ENCODE results near the gene TBC1D4.
"Not testable (repeated sequence)": the region's sequence is repeated elsewhere in the genome, so short reads cannot be mapped to it uniquely, and the experiment has no call there.

TBC1D4 gene

DNA sequence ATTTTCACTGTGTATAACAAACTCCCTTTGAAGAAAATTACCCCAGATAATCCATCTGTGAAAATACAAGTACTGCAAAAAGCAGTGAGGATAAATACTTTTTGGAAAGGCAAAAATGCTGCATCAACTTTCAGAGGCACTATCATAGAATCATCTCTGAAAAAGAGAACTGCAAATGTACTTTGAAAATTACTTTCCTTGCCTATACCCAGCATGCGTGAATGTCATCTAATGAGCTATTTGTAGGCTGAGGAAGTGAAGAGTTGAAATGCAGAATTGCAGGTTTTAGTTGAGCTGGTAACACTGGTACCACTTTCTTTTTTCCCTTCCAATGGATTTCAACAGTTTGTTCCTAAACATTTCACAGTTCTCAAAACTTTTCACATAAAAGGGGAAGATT is 196.7 kb downstream of the TBC1D4 start:
- no peak overlapping the region for H3K14ac ChIP-seq (ENCODE audit: low read length in 2 of 2)
- H3K18ac ChIP-seq (ENCODE audit: low read depth in 1 of 2, low read length in 2 of 2), result no peak overlapping the region
- H3K23ac ChIP-seq (ENCODE audit: low read length in 2 of 2), result no peak overlapping the region
- WGBS, result 100% methylated on average over 1 of the region's 1 CpG
- no peak overlapping the region for H4K8ac ChIP-seq (ENCODE audit: low read length)
- no peak overlapping the region for H2BK15ac ChIP-seq (ENCODE audit: low read depth, poor library complexity, severe bottlenecking)
- no peak overlapping the region for H2BK5ac ChIP-seq (ENCODE audit: low read depth, low read length, poor library complexity, severe bottlenecking)
- H4K91ac ChIP-seq (ENCODE audit: low read length), result no peak overlapping the region
- no peak overlapping the region for H3K9ac ChIP-seq (ENCODE audit: low read length)
- H3K4ac ChIP-seq (ENCODE audit: low read depth in 1 of 2, low read length in 2 of 2), result no peak overlapping the region
- H2BK120ac ChIP-seq (ENCODE audit: low read depth, low read length), result no peak overlapping the region
- H3K27me3 ChIP-seq (ENCODE audit: control insufficient read depth in 1 of 2, insufficient read depth in 1 of 2, low read length in 2 of 2), result no peaks in the 10 kb centered on the region
- no peaks in the 10 kb centered on the region for H3K79me1 ChIP-seq (replicated peaks; ENCODE audit: low read length, poor library complexity, severe bottlenecking)
- H3K27ac ChIP-seq (ENCODE audit: low read length, poor library complexity, severe bottlenecking), result no peak overlapping the region
- no peak overlapping the region for H2AK5ac ChIP-seq (ENCODE audit: low read length, severe bottlenecking)
- H3K4me2 ChIP-seq (ENCODE audit: low read length, poor library complexity, severe bottlenecking), result no peak overlapping the region
- H2AFZ ChIP-seq (ENCODE audit: low read depth, low read length), result no peak overlapping the region
- H3K4me3 ChIP-seq (ENCODE audit: insufficient read depth in 1 of 2, low read depth in 1 of 2, low read length in 2 of 2), result no peak overlapping the region
- no peak for DNase-seq
- H3K9me3 ChIP-seq (ENCODE audit: control insufficient read depth, low read length), result peaks cover 9% of the 10 kb centered on the region
- no peaks in the 10 kb centered on the region for H3K4me1 ChIP-seq (ENCODE audit: control insufficient read depth, insufficient read depth, low read depth, low read length)
- no peak overlapping the region for H2BK12ac ChIP-seq (ENCODE audit: low read length in 2 of 2)
- H3K36me3 ChIP-seq (ENCODE audit: control insufficient read depth in 1 of 2, insufficient read depth in 2 of 2, low read depth in 1 of 2, low read length in 2 of 2), result peaks cover 0 to 33% of the 10 kb centered on the region in 2 experiments

DNA sequence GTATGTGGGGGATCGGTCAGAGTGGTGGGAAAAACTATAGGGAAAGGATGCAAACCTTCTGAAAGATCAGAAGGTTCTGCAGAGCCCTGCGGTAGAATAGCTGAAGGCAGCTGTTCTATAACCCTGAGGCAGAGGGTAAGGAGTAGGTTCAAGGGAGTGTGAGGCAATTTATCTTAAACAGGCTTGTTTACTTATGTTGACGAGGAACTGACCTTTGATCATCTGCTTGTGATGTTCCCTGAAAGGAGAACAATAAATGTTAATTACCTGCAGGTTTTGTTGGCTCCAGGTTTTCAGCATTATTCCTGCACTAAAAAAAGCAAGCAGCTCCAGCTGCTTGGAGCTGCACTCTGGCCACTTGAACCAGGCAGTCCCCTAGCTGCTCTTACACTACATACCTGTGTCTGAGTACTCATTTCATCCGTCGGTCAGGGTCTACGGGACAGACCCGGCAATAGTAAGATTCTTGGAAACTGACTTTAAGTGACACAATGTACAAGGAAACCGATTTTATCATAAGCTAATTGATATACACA is 202.1 kb downstream of the TBC1D4 start:
- Histone ChIP-seq H3K4me2 (ENCODE audit: low read length, poor library complexity, severe bottlenecking) (no peak overlapping the region), H2AFZ (ENCODE audit: low read depth, low read length) (no peak overlapping the region), H2AK5ac (ENCODE audit: low read length, severe bottlenecking) (no peak overlapping the region), H3K79me1 (replicated peaks; ENCODE audit: low read length, poor library complexity, severe bottlenecking) (no peaks in the 10 kb centered on the region), H3K4me3 (ENCODE audit: insufficient read depth in 1 of 2, low read depth in 1 of 2, low read length in 2 of 2) (no peak overlapping the region), H3K14ac (ENCODE audit: low read length in 2 of 2) (no peak overlapping the region), H2BK15ac (ENCODE audit: low read depth, poor library complexity, severe bottlenecking) (no peak overlapping the region), H4K91ac (ENCODE audit: low read length) (no peak overlapping the region), H2BK12ac (ENCODE audit: low read length in 2 of 2) (no peak overlapping the region), H3K9me3 (ENCODE audit: control insufficient read depth, low read length) (peaks cover 9% of the 10 kb centered on the region), H3K4me1 (ENCODE audit: control insufficient read depth, insufficient read depth, low read depth, low read length) (no peaks in the 10 kb centered on the region), H3K18ac (ENCODE audit: low read depth in 1 of 2, low read length in 2 of 2) (no peak overlapping the region), H3K27me3 (ENCODE audit: control insufficient read depth in 1 of 2, insufficient read depth in 1 of 2, low read length in 2 of 2) (no peaks in the 10 kb centered on the region), H3K9ac (ENCODE audit: low read length) (no peak overlapping the region), H3K4ac (ENCODE audit: low read depth in 1 of 2, low read length in 2 of 2) (no peak overlapping the region), H2BK5ac (ENCODE audit: low read depth, low read length, poor library complexity, severe bottlenecking) (no peak overlapping the region), H3K27ac (ENCODE audit: low read length, poor library complexity, severe bottlenecking) (no peak overlapping the region), H2BK120ac (ENCODE audit: low read depth, low read length) (no peak overlapping the region), H3K23ac (ENCODE audit: low read length in 2 of 2) (no peak overlapping the region), H4K8ac (ENCODE audit: low read length) (no peak overlapping the region), H3K36me3 (ENCODE audit: control insufficient read depth in 1 of 2, insufficient read depth in 2 of 2, low read depth in 1 of 2, low read length in 2 of 2) (peaks cover 0 to 5% of the 10 kb centered on the region in 2 experiments)
- WGBS, result 94% methylated on average over 6 of the region's 8 CpGs
- DNase-seq, result no peak

DNA sequence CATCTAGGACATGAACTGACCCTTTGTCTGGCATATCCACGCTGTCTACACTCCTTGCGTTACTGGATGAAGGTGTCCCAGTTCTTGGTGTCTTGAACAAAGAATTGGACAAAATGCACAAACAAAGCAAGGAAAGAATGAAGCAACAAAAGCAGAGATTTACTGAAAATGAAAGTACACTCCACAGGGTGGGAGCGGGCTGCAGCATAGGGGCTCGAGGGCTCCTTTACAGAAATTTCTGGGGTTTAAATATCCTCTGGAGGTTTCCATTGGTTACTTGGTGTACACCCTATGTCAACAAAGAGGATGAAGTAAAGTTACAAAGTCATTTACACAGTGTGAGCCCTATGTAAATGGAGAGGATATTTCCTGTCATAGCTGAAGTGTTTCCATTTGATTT is 208.3 kb downstream of the TBC1D4 start:
- H3K23ac ChIP-seq (ENCODE audit: low read length in 2 of 2); H3K4ac ChIP-seq (ENCODE audit: low read depth in 1 of 2, low read length in 2 of 2); H4K91ac ChIP-seq (ENCODE audit: low read length); DNase-seq; H3K4me2 ChIP-seq (ENCODE audit: low read length, poor library complexity, severe bottlenecking); H3K27ac ChIP-seq (ENCODE audit: low read length, poor library complexity, severe bottlenecking); H2AK5ac ChIP-seq (ENCODE audit: low read length, severe bottlenecking); H3K4me3 ChIP-seq (ENCODE audit: insufficient read depth in 1 of 2, low read depth in 1 of 2, low read length in 2 of 2); H2BK120ac ChIP-seq (ENCODE audit: low read depth, low read length); H3K36me3 ChIP-seq (ENCODE audit: control insufficient read depth in 1 of 2, insufficient read depth in 2 of 2, low read depth in 1 of 2, low read length in 2 of 2); H4K8ac ChIP-seq (ENCODE audit: low read length); H3K14ac ChIP-seq (ENCODE audit: low read length in 2 of 2); H3K27me3 ChIP-seq (ENCODE audit: control insufficient read depth in 1 of 2, insufficient read depth in 1 of 2, low read length in 2 of 2); H2BK12ac ChIP-seq (ENCODE audit: low read length in 2 of 2); H2BK15ac ChIP-seq (ENCODE audit: low read depth, poor library complexity, severe bottlenecking); H3K79me1 ChIP-seq (replicated peaks; ENCODE audit: low read length, poor library complexity, severe bottlenecking); H3K4me1 ChIP-seq (ENCODE audit: control insufficient read depth, insufficient read depth, low read depth, low read length); H3K18ac ChIP-seq (ENCODE audit: low read depth in 1 of 2, low read length in 2 of 2); H2AFZ ChIP-seq (ENCODE audit: low read depth, low read length); H3K9me3 ChIP-seq (ENCODE audit: control insufficient read depth, low read length); H3K9ac ChIP-seq (ENCODE audit: low read length); H2BK5ac ChIP-seq (ENCODE audit: low read depth, low read length, poor library complexity, severe bottlenecking): not testable (repeated sequence)
- 88% methylated on average over 4 of the region's 4 CpGs for WGBS

DNA sequence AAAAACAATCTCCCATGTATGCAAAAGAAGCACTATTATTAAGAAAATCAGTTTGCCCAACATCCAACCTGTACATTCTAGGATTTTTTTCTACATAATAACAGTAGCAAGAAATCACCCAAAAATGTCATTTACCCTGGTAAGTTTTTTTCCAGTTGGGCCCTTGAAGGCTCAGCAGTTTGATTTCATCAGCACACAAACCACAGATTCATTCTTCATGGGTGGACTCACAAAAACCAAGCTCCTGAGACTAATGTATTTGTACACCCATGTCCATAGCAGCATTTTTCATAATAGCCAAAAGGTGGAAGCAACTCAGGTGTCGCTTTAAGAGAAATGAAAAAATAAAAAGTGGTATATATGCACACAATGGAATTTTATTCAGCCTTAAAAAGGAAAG is 210.1 kb downstream of the TBC1D4 start:
- Histone ChIP-seq H3K27ac (ENCODE audit: low read length, poor library complexity, severe bottlenecking) (no peak overlapping the region), H3K4me1 (ENCODE audit: control insufficient read depth, insufficient read depth, low read depth, low read length) (no peaks in the 10 kb centered on the region), H3K36me3 (ENCODE audit: control insufficient read depth in 1 of 2, insufficient read depth in 2 of 2, low read depth in 1 of 2, low read length in 2 of 2) (no peaks in the 10 kb centered on the region), H3K23ac (ENCODE audit: low read length in 2 of 2) (no peak overlapping the region), H2BK15ac (ENCODE audit: low read depth, poor library complexity, severe bottlenecking) (no peak overlapping the region), H3K79me1 (replicated peaks; ENCODE audit: low read length, poor library complexity, severe bottlenecking) (no peaks in the 10 kb centered on the region), H4K8ac (ENCODE audit: low read length) (no peak overlapping the region), H2BK5ac (ENCODE audit: low read depth, low read length, poor library complexity, severe bottlenecking) (no peak overlapping the region), H3K27me3 (ENCODE audit: control insufficient read depth in 1 of 2, insufficient read depth in 1 of 2, low read length in 2 of 2) (no peaks in the 10 kb centered on the region), H3K9ac (ENCODE audit: low read length) (no peak overlapping the region), H4K91ac (ENCODE audit: low read length) (no peak overlapping the region), H3K18ac (ENCODE audit: low read depth in 1 of 2, low read length in 2 of 2) (no peak overlapping the region), H2BK12ac (ENCODE audit: low read length in 2 of 2) (no peak overlapping the region), H2AFZ (ENCODE audit: low read depth, low read length) (no peak overlapping the region), H2BK120ac (ENCODE audit: low read depth, low read length) (no peak overlapping the region), H2AK5ac (ENCODE audit: low read length, severe bottlenecking) (no peak overlapping the region), H3K9me3 (ENCODE audit: control insufficient read depth, low read length) (peaks cover 7% of the 10 kb centered on the region), H3K4ac (ENCODE audit: low read depth in 1 of 2, low read length in 2 of 2) (no peak overlapping the region), H3K14ac (ENCODE audit: low read length in 2 of 2) (no peak overlapping the region), H3K4me3 (ENCODE audit: insufficient read depth in 1 of 2, low read depth in 1 of 2, low read length in 2 of 2) (no peak overlapping the region), H3K4me2 (ENCODE audit: low read length, poor library complexity, severe bottlenecking) (no peak overlapping the region)
- no CpG with 5 or more reads among the region's 1 CpG for WGBS
- no peak for DNase-seq
